Body of pancreas (tissue), 4 donors: ENCODE measurements around the gene PTPN1. TPM values are rescaled to one million over a fixed set of nuclear protein-coding genes. Genes with fewer than 3 reads are reported as not detected.
"Not testable (repeated sequence)": the region's sequence is repeated elsewhere in the genome, so short reads cannot be mapped to it uniquely, and the experiment has no call there.

Experiments
- ATAC-seq: fragments of 150-250 bp; one replicate; pipeline ENCODE4 v1.9.1; 2016
- DNase-seq, 4 donors: peaks; one replicate each; pipeline ENCODE4 v3.0.0-alpha.2; 2019
- H3K27ac ChIP-seq, 4 donors: fragments of 200-600 bp; sonication (generic); 1 replicate in 3 of 4; 2 replicates in 1 of 4; pipeline versions ENCODE4 v1.5.1 to v1.6.1; 2016 to 2019; ENCODE audit warnings: mild to moderate bottlenecking in 1 of 4, mixed read lengths in 1 of 4, moderate library complexity in 1 of 4
- H3K27me3 ChIP-seq, 2 donors: fragments of 200-600 bp; sonication (generic); one replicate each; pipeline ENCODE4 v1.6.0; 2016; ENCODE audit warnings: mild to moderate bottlenecking in 1 of 2
- H3K36me3 ChIP-seq, 2 donors: fragments of 200-600 bp; sonication (generic); replicated peaks in 1 of 2; 2 replicates each; pipeline ENCODE4 v1.5.1; 2016; ENCODE audit warnings: low read depth in 2 of 2; ENCODE audit not compliant: insufficient read depth in 1 of 2
- H3K4me1 ChIP-seq: fragments of 200-600 bp; sonication (generic); one replicate; pipeline ENCODE4 v1.6.0; 2016
- H3K4me3 ChIP-seq, 2 donors: fragments of 200-600 bp; sonication (generic); 1 replicate in 1 of 2; 2 replicates in 1 of 2; pipeline ENCODE4 v1.5.1; 2016 to 2019
- H3K9me3 ChIP-seq, 3 donors: fragments of 200-600 bp; sonication (generic); 1 replicate in 2 of 3; 2 replicates in 1 of 3; pipeline ENCODE4 v1.5.1; 2016
- POLR2A ChIP-seq, 3 donors: fragments of 450-650 bp; IDR thresholded peaks; one replicate each; pipeline ENCODE4 v1.6.1; 2016; ENCODE audit warnings: antibody characterized with exemption in 3 of 3, mild to moderate bottlenecking in 2 of 3
- WGBS, 2 donors: methylation state at CpG; one replicate each; pipeline ENCODE4 v1.1.5; 2017; 5-methylcytosine and 5-hydroxymethylcytosine counted together
- intact Hi-C: fragments of 100-400 bp; cut with DNase I; formaldehyde crosslinking; loops from one replicate; pipeline ENCODE4 v1.15.1; 2023
- total RNA-seq, 2 donors: library from RNA; depleted of rRNA; stranded (reverse); fragments of >200 nt; gene quantifications; one replicate each; pipeline ENCODE4 v1.1.0, GENCODE V29; 2016
- TF ChIP-seq, protein P1 (sequence below), 7 experiments: fragments of 450-650 bp in 4 of 7; fragments of 200-600 bp in 3 of 7; sonication (generic) in 3 of 7; IDR thresholded peaks; one replicate each; pipeline ENCODE4 v1.5.1; 2016 to 2019; ENCODE audit warnings: antibody characterized with exemption in 7 of 7

Gene PTPN1
- total RNA-seq, 2 donors from 2014 or later = 9.1 to 10.2 TPM

DNA sequence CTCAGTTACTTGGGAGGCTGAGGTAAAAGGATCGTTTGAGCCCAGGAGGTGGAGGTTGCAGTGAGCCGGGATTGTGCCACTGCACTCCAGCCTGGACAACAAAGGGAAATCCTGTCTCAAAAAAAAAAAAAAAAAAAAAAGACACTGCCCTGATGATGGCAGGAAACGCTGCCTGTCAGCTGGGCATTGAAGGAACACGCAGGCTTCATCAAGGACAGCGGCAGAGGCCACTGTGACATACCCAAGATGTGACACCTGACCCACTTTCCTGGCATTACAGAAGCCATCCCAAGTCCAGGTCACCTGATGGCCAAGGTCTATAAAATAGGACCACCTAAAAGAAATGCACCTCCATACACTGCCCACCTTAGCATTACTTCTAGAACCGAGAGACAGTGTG is 105.2 kb downstream of the PTPN1 start:
- ATAC-seq (no peak), DNase-seq (no peak)
- intact Hi-C loops = no loop called here
- 79 to 94% methylated on average over 6 of the region's 6 CpGs for WGBS, 2 donors
- H3K4me3 ChIP-seq = no peak overlapping the region
- H3K4me1 ChIP-seq = peaks cover 5% of the 10 kb centered on the region
- H3K27ac ChIP-seq = no peak overlapping the region
- no peaks in the 10 kb centered on the region for H3K9me3 ChIP-seq
- TF ChIP-seq, protein P1, sequence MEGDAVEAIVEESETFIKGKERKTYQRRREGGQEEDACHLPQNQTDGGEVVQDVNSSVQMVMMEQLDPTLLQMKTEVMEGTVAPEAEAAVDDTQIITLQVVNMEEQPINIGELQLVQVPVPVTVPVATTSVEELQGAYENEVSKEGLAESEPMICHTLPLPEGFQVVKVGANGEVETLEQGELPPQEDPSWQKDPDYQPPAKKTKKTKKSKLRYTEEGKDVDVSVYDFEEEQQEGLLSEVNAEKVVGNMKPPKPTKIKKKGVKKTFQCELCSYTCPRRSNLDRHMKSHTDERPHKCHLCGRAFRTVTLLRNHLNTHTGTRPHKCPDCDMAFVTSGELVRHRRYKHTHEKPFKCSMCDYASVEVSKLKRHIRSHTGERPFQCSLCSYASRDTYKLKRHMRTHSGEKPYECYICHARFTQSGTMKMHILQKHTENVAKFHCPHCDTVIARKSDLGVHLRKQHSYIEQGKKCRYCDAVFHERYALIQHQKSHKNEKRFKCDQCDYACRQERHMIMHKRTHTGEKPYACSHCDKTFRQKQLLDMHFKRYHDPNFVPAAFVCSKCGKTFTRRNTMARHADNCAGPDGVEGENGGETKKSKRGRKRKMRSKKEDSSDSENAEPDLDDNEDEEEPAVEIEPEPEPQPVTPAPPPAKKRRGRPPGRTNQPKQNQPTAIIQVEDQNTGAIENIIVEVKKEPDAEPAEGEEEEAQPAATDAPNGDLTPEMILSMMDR (IDR thresholded peaks at IDR 0.05) = no peak
- no peak for TF ChIP-seq POLR2A (IDR thresholded peaks at IDR 0.05)
- no peaks in the 10 kb centered on the region for H3K27me3 ChIP-seq
- no peaks in the 10 kb centered on the region for H3K36me3 ChIP-seq

DNA sequence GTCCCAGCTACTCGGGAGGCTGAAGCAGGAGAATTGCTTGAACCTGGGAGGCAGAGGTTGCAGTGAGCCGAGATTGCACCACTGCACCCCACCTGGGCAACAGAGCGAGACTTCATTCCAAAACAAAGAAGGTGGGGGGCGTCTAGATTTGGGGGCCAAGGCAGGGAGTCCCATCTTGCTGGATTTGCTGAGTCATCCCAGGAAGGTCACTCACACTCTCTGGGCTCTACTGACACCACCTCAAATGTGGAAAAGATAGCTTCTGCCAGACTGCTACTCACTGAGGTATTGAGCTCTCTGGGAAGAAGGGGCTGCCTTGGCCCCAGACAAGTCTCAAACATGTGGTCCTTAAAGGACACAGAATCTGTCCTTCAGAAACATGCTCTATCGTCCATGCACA is 106.8 kb downstream of the PTPN1 start:
- WGBS, 2 donors = 68 to 90% methylated on average over 3 to 5 of the region's 5 CpGs
- no peak overlapping the region for H3K27ac ChIP-seq
- H3K4me3 ChIP-seq = no peak overlapping the region
- H3K9me3 ChIP-seq = peaks cover 0 to 4% (median 0%) of the 10 kb centered on the region in 3 donors
- intact Hi-C loops = no loop called here
- TF ChIP-seq POLR2A (IDR thresholded peaks at IDR 0.05) = no peak
- TF ChIP-seq, protein P1 (IDR thresholded peaks at IDR 0.05) = no peak
- no peaks in the 10 kb centered on the region for H3K27me3 ChIP-seq
- no peak for DNase-seq
- H3K36me3 ChIP-seq = no peaks in the 10 kb centered on the region
- no peak for ATAC-seq
- peaks cover 5% of the 10 kb centered on the region for H3K4me1 ChIP-seq

DNA sequence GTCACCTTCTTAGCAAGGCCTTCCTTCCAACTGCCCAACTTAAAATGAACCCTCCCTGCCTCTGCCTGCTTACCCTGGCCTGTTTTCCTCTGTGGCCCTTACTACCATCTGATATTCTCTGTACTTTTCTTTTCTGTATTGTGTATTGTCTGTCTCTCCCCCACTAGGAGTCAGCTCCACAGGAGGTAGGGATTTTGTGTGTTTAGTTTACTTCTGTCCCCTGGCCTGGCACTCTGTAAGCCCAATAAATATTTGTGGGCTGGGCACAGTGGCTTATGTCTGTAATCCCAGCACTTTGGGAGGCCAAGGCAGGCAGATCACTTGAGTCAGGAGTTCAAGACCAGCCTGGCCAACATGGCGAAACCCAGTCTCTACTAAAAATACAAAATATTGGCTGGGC is 108.4 kb downstream of the PTPN1 start:
- H3K27me3 ChIP-seq = no peaks in the 10 kb centered on the region
- no peak overlapping the region for H3K27ac ChIP-seq

DNA sequence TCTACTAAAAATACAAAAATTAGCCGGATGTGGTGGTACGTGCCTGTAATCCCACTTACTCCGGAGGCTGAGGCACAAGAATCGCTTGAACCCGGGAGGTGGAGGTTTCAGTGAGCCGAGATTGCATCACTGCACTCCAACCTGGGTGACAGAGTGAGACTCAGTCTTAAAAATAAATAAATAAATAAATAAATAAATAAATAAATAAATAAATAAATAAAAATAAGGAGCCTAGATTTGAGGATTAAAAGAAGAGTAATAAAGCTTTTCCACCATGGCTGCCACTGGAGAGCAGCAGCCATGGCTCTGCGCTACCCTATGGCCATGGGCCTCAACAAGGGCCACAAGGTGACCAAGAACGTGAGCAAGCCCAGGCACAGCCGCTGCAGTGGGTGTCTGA is 110.3 kb downstream of the PTPN1 start:
- DNase-seq, H3K27ac ChIP-seq, H3K27me3 ChIP-seq, ATAC-seq, intact Hi-C loops, H3K4me3 ChIP-seq, H3K36me3 ChIP-seq, H3K9me3 ChIP-seq: not testable (repeated sequence)
- 89 to 90% methylated on average over 9 of the region's 9 CpGs for WGBS, 2 donors
- H3K4me1 ChIP-seq = peaks cover 15% of the 10 kb centered on the region

More for the DNA sequence above, 108.4 kb downstream of the PTPN1 start:
- TF ChIP-seq POLR2A (IDR thresholded peaks at IDR 0.05) = no peak
- TF ChIP-seq, protein P1 (IDR thresholded peaks at IDR 0.05) = no peak
- Histone ChIP-seq H3K36me3 (no peaks in the 10 kb centered on the region), H3K4me1 (peaks cover 3% of the 10 kb centered on the region), H3K4me3 (no peak overlapping the region), H3K9me3 (peaks cover 0 to 4% (median 0%) of the 10 kb centered on the region in 3 donors)
- intact Hi-C loops = no loop called here
- ATAC-seq (no peak), DNase-seq (no peak)
- 100% methylated on average over 1 of the region's 1 CpG; no CpG with 5 or more reads in 1 of the 2 donors for WGBS, 2 donors

DNA sequence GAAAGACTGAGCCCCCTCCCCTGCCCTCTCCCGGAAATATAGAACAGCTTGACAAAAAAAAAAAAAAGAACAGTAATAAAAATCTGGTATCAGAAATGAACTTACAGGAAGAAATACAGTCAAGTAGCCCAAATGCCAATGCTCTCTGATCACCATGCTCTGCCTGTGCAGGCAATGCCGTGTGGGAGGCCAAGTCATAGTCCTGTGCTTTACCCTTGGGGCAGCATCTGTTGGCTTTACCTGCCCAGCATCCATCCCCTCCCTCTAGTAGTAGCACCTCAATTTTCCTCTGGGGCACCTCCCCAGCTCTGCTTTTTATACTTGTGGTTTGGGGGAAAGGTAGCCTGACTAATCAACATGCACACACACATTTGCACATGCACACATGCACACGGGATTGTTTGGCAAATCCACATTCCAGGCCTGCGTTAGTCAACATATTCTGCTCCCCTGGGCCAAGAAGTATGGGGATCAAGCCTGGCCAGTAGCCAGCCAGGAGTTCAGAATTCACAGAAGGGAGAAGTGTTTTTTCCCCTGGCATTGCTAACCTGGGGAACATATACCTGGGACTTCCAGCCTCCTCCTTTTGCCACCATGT is 111.0 kb downstream of the PTPN1 start:
- ATAC-seq = no peak

More for the DNA sequence above, 111.0 kb downstream of the PTPN1 start:
- TF ChIP-seq, protein P1 (IDR thresholded peaks at IDR 0.05) = no peak
- no peak for TF ChIP-seq POLR2A (IDR thresholded peaks at IDR 0.05)
- H3K9me3 ChIP-seq = peaks cover 0 to 4% (median 0%) of the 10 kb centered on the region in 3 donors
- no peaks in the 10 kb centered on the region for H3K27me3 ChIP-seq
- no peak for DNase-seq
- WGBS, 2 donors = 70 to 86% methylated on average over 4 of the region's 4 CpGs
- no peak overlapping the region for H3K27ac ChIP-seq
- H3K4me3 ChIP-seq = no peak overlapping the region
- H3K36me3 ChIP-seq = no peaks in the 10 kb centered on the region
- intact Hi-C loops = no loop called here
- H3K4me1 ChIP-seq = peaks cover 22% of the 10 kb centered on the region
